AG09319 (cell line): ENCODE measurements around the gene PLA2G2D.
"Not testable (repeated sequence)": the region's sequence is repeated elsewhere in the genome, so short reads cannot be mapped to it uniquely, and the experiment has no call there.

Experiments used
- DNase-seq: peaks from one replicate; pipeline ENCODE4 v3.0.0-alpha.2; 2010; ENCODE audit warnings: low read depth; ENCODE audit errors: extremely low read depth
- TF ChIP-seq, protein P1 (sequence below): IDR thresholded peaks from 2 replicates; pipeline ENCODE4 v1.5.1; 2011; ENCODE audit warnings: low read depth, mild to moderate bottlenecking, inconsistent platforms, low read length, moderate library complexity

The PLA2G2D gene

GRCh38 chr1:20136249-20136648 lies 16.9 kb upstream of the PLA2G2D start:
- no peak for DNase-seq
- TF ChIP-seq, protein P1, sequence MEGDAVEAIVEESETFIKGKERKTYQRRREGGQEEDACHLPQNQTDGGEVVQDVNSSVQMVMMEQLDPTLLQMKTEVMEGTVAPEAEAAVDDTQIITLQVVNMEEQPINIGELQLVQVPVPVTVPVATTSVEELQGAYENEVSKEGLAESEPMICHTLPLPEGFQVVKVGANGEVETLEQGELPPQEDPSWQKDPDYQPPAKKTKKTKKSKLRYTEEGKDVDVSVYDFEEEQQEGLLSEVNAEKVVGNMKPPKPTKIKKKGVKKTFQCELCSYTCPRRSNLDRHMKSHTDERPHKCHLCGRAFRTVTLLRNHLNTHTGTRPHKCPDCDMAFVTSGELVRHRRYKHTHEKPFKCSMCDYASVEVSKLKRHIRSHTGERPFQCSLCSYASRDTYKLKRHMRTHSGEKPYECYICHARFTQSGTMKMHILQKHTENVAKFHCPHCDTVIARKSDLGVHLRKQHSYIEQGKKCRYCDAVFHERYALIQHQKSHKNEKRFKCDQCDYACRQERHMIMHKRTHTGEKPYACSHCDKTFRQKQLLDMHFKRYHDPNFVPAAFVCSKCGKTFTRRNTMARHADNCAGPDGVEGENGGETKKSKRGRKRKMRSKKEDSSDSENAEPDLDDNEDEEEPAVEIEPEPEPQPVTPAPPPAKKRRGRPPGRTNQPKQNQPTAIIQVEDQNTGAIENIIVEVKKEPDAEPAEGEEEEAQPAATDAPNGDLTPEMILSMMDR = no peak

GRCh38 chr1:20134995-20135394 lies 15.7 kb upstream of the PLA2G2D start:
- no peak for DNase-seq
- TF ChIP-seq, protein P1 = no peak

DNA sequence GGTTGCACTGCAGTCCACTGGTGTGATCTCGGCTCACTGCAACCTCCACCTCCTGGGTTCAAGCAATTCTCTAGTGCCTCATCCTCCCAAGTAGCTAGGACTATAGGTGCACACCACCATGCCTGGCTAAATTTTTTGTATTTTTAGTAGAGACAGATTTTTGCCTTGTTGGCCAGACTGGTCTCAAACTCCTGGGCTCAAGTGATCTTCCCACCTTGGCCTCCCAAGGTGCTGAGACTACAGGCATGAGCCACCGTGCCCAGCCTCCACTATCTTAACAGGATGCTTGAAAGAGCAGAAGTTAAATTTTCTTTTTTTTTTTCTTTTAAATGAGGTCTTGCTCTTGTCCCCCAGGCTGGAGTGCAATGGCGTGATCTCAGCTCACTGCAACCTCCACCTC lies 11.2 kb upstream of the PLA2G2D start:
- DNase-seq = not testable (repeated sequence)

DNA sequence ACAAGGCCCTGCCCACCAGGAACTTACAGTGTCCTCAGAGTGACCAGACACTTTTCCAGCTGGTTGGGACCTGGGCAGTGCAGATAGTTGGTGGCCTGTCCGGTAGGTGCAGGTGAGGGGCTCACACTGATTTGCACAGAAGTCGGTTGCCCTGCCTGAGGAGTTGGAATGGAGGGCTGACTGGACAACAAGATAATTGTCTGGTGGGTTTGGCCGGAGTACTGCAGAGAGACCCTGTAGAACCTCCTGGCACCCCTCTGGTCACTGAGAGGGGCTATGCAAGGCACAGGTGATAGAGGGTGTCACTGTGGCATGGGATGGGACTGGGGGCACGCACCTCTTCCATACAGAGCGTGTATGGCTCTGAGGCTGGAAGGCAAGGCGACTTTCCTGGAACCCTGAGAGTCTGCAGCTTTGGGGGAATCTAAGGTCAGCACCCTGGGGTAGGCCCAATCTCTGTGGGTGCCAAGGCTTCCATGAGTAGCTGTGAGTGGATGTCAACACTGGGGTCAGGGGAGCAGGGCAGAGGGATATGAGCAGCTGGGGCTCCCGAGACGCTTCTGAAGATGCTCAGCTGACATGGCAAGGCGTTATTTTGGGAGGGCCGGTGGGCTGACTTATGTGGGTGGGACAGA lies 7.6 kb upstream of the PLA2G2D start:
- TF ChIP-seq, protein P1 = no peak
- no peak for DNase-seq

GRCh38 chr1:20126041-20126805 lies 6.9 kb upstream of the PLA2G2D start:
- TF ChIP-seq, protein P1 = no peak
- no peak for DNase-seq

- no peak for DNase-seq
- TF ChIP-seq, protein P1 = no peak
Measured at GRCh38 chr1:20125100-20125499, 5.8 kb upstream of the PLA2G2D start.

- TF ChIP-seq, protein P1 = no peak
- DNase-seq = peak; percentile 4
Measured at GRCh38 chr1:20124456-20125057, 5.2 kb upstream of the PLA2G2D start.
